CD4-positive, alpha-beta T cell (primary cell): ENCODE data around the gene NAT9. TPM values are rescaled to one million over a fixed set of nuclear protein-coding genes. Genes with fewer than 3 reads are reported as not detected.

Experiments used
- ATAC-seq: fragments of 200-7000 bp; cut with Tn5 transposase; one replicate; pipeline ENCODE4 v1.10.0; 2022; ENCODE audit warnings: mild to moderate bottlenecking; ENCODE audit not compliant: poor library complexity
- CTCF ChIA-PET: fragments of 350-600 bp; sonication (Branson Sonifier 250); formaldehyde crosslinking; loops from one replicate; lab custom pipeline; 2021; ENCODE audit warnings: antibody characterized with exemption, inconsistent platforms; lab: Charles Lee
- POLR2A ChIA-PET: fragments of 350-600 bp; sonication (Branson Sonifier 250); formaldehyde crosslinking; loops from one replicate; lab custom pipeline; 2021; ENCODE audit warnings: antibody characterized with exemption, inconsistent platforms; lab: Charles Lee
- DNase-seq, 14 experiments: peaks; one replicate each; pipeline ENCODE4 v3.0.0-alpha.2; 2013 to 2020; ENCODE audit warnings: mixed read lengths in 2 of 14
- H3K27ac ChIP-seq, 2 donors: one replicate each; pipeline versions ENCODE4 v1.5.1 to v1.7.0; 2013; ENCODE audit warnings: low read length in 2 of 2, low read depth in 1 of 2, mild to moderate bottlenecking in 1 of 2
- H3K27me3 ChIP-seq, 2 experiments: 1 replicate in 1 of 2; 2 replicates in 1 of 2; pipeline versions ENCODE4 v1.6.1 to v1.7.0; 2013; ENCODE audit warnings: low read length in 2 of 2, control low read depth in 1 of 2, mild to moderate bottlenecking in 1 of 2, moderate library complexity in 1 of 2; ENCODE audit not compliant: insufficient read depth in 2 of 2, control insufficient read depth in 1 of 2
- H3K36me3 ChIP-seq: one replicate; pipeline ENCODE4 v1.6.1; 2013; ENCODE audit warnings: low read length, control low read depth; ENCODE audit not compliant: insufficient read depth
- H3K4me1 ChIP-seq: one replicate; pipeline ENCODE4 v1.6.1; 2013; ENCODE audit warnings: low read length, control low read depth; ENCODE audit not compliant: insufficient read depth
- H3K4me3 ChIP-seq: one replicate; pipeline ENCODE4 v1.5.1; 2013; ENCODE audit warnings: mild to moderate bottlenecking, low read length, moderate library complexity
- H3K9me3 ChIP-seq, 2 experiments: 1 replicate in 1 of 2; 2 replicates in 1 of 2; pipeline versions ENCODE4 v1.6.1 to v1.7.0; 2013; ENCODE audit warnings: low read length in 2 of 2, mild to moderate bottlenecking in 2 of 2, control low read depth in 1 of 2, moderate library complexity in 1 of 2; ENCODE audit not compliant: control insufficient read depth in 1 of 2, insufficient read depth in 1 of 2
- H3K27ac Mint-ChIP-seq: one replicate; pipeline ENCODE4 v1.8.0; 2020; ENCODE audit warnings: mixed read lengths
- H3K27me3 Mint-ChIP-seq: one replicate; pipeline ENCODE4 v1.8.0; 2021; ENCODE audit warnings: mixed read lengths
- H3K36me3 Mint-ChIP-seq: one replicate; pipeline ENCODE4 v1.8.0; 2021; ENCODE audit warnings: low read depth, mixed read lengths
- H3K4me1 Mint-ChIP-seq: one replicate; pipeline ENCODE4 v1.8.0; 2021; ENCODE audit warnings: low read depth, mixed read lengths
- H3K4me3 Mint-ChIP-seq: one replicate; pipeline ENCODE4 v1.8.0; 2020; ENCODE audit warnings: mild to moderate bottlenecking, mixed read lengths
- H3K9me3 Mint-ChIP-seq: one replicate; pipeline ENCODE4 v1.8.0; 2020; ENCODE audit warnings: mixed read lengths
- intact Hi-C, 2 experiments: fragments of 100-400 bp; cut with DNase I in 1 of 2; cut with micrococcal nuclease in 1 of 2; formaldehyde crosslinking; loops; one replicate each; pipeline versions ENCODE4 v1.15.1 to v1.9.0; 2023 to 2025; cut with DNase I, micrococcal nuclease
- total RNA-seq, 174 experiments: library from RNA in 2 of 174; stranded (reverse) in 2 of 174; gene quantifications; one replicate each; pipeline ENCODE4 v1.2.3 and lab custom pipeline; 2021 to 2026
- TF ChIP-seq, protein P1 (sequence below): fragments of 200-600 bp; IDR thresholded peaks from one replicate; pipeline ENCODE4 v1.8.0; 2022; ENCODE audit warnings: antibody characterized with exemption, mild to moderate bottlenecking

NAT9 gene
- total RNA-seq, 2 experiments from 2014 or later, result 34.6 to 38.2 TPM

DNA sequence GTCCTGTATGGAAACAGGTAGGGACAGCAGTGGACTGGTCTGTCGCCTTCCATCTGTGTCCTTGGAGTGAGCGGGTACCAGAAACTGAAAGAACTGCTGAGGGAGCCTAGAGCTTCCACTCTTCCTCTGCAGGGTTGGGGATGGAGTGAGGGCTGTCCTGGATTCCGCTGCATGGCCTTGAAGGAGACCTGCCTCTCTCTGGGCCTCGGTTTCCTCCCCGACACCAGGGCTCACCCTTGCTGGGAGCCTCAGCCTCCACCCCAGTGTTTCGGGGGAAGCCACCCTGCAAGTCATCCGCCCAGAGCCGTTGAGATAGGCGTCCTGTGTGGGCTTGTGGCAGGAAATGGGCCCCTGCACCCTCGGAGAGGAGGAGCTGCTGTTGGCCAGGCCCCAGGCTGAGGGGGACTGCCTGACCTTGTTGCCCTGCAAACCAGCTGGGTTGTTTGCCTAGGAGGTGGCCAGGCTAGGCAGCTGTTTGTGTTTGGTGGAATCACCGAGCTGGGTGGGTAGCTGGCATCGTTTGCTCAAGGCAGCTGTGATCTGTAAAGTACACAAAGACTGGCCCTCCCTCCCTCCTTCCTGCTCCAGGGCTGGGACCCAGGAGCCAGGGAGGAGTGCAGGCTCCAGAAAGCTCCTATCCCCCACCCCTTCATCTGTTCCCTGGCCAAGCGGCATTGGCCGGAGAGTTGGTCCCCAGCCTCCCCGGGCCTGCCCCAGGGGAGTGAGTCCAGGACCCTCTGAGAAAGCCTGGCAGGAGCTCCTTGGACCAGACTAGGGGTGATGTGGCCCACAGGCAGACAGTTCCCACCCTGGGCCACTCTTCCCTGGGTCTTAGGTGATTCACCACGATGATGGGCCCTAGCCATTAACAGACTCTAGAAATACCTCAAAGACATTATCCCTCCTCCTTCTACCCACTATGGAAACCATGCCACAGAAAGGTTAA lies 37.8 kb downstream of the NAT9 start:
- Histone ChIP-seq H3K36me3 (no peaks in the 10 kb centered on the region), H3K27me3 (no peaks in the 10 kb centered on the region), H3K4me1 (peaks cover 82% of the 10 kb centered on the region), H3K4me3 (peak overlapping the region; percentile 93), H3K27ac (peak overlapping the region; percentile 60 to 70), H3K9me3 (no peaks in the 10 kb centered on the region)
- ChIA-PET CTCF (interaction anchor here (0.7 to 6.0 kb wide), 15 partner anchors 8 to 359 kb away, joined by 3 to 101 read pairs (median 10); partner anchors contain the start of gene NAT9), POLR2A (interaction anchor here (0.6 to 5.1 kb wide), 17 partner anchors 9 to 247 kb away, joined by 3 to 89 read pairs (median 4); partner anchors contain the start of genes FDXR, NAT9 and NHERF1)
- TF ChIP-seq, protein P1, sequence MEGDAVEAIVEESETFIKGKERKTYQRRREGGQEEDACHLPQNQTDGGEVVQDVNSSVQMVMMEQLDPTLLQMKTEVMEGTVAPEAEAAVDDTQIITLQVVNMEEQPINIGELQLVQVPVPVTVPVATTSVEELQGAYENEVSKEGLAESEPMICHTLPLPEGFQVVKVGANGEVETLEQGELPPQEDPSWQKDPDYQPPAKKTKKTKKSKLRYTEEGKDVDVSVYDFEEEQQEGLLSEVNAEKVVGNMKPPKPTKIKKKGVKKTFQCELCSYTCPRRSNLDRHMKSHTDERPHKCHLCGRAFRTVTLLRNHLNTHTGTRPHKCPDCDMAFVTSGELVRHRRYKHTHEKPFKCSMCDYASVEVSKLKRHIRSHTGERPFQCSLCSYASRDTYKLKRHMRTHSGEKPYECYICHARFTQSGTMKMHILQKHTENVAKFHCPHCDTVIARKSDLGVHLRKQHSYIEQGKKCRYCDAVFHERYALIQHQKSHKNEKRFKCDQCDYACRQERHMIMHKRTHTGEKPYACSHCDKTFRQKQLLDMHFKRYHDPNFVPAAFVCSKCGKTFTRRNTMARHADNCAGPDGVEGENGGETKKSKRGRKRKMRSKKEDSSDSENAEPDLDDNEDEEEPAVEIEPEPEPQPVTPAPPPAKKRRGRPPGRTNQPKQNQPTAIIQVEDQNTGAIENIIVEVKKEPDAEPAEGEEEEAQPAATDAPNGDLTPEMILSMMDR, result no peak
- H3K27me3 Mint-ChIP-seq, result no peaks in the 10 kb centered on the region
- intact Hi-C loops, result loop anchor here in 1 of 2 experiments (10.0 kb wide), 1 partner anchor 534 kb away; the partner anchor contains the start of gene RPL38
- H3K27ac Mint-ChIP-seq, result peak overlapping the region; percentile 91
- DNase-seq, result peak; percentile 50 to 91 (median 70)
- peak overlapping the region; percentile 95 for H3K4me3 Mint-ChIP-seq
- ATAC-seq, result peak; percentile 69
- H3K9me3 Mint-ChIP-seq, result no peaks in the 10 kb centered on the region
- H3K4me1 Mint-ChIP-seq, result peaks cover 64% of the 10 kb centered on the region
- no peaks in the 10 kb centered on the region for H3K36me3 Mint-ChIP-seq

- Histone ChIP-seq H3K4me3 (peak overlapping the region; percentile 93), H3K27ac (peak overlapping the region; percentile 60 to 70), H3K9me3 (no peaks in the 10 kb centered on the region), H3K4me1 (peaks cover 79% of the 10 kb centered on the region), H3K27me3 (no peaks in the 10 kb centered on the region), H3K36me3 (no peaks in the 10 kb centered on the region)
- Mint-ChIP-seq H3K27me3 (no peaks in the 10 kb centered on the region), H3K36me3 (no peaks in the 10 kb centered on the region), H3K27ac (peak overlapping the region; percentile 91), H3K4me1 (peaks cover 55% of the 10 kb centered on the region), H3K4me3 (peak overlapping the region; percentile 95), H3K9me3 (no peaks in the 10 kb centered on the region)
- peak; percentile 36 for ATAC-seq
- peak in 8 of 14 experiments; percentile 33 to 81 (median 54) for DNase-seq
- TF ChIP-seq, protein P1, result no peak
- CTCF ChIA-PET, result interaction anchor here (0.7 to 6.0 kb wide), 16 partner anchors 8 to 358 kb away, joined by 3 to 101 read pairs (median 9); partner anchors contain the start of gene NAT9
- intact Hi-C loops, result loop anchor here (1.0 to 10.0 kb wide), 2 partner anchors 80 to 533 kb away; partner anchors contain the start of gene RPL38 (in 1 of the 2)
- POLR2A ChIA-PET, result interaction anchor here (0.7 to 5.1 kb wide), 16 partner anchors 8 to 124 kb away, joined by 3 to 89 read pairs (median 6); partner anchors contain the start of genes NAT9 and NHERF1
These were observed 38.7 kb downstream of the NAT9 start for GRCh38 chr17:74737299-74738050.
